D721Med (cell line): ENCODE data around the gene IRGQ.

Experiments used
- DNase-seq: peaks from one replicate; pipeline ENCODE4 v3.0.0; 2011; ENCODE audit warnings: low spot score; ENCODE audit not compliant: insufficient read length
- FAIRE-seq: peaks from 2 replicates; lab custom pipeline; 2011; peaks lifted over from hg19 to GRCh38; lab: Jason Lieb, UNC
- CTCF ChIP-seq: IDR thresholded peaks from 2 replicates; pipeline ENCODE4 v1.5.1; 2012; ENCODE audit warnings: mild to moderate bottlenecking, control low read depth; ENCODE audit not compliant: insufficient read depth; ENCODE audit errors: missing control alignments

The IRGQ gene

GRCh38 chr19:43634068-43634467, 38.1 kb upstream of the IRGQ start:
- TF ChIP-seq CTCF = no peak
- no peak for DNase-seq

DNA sequence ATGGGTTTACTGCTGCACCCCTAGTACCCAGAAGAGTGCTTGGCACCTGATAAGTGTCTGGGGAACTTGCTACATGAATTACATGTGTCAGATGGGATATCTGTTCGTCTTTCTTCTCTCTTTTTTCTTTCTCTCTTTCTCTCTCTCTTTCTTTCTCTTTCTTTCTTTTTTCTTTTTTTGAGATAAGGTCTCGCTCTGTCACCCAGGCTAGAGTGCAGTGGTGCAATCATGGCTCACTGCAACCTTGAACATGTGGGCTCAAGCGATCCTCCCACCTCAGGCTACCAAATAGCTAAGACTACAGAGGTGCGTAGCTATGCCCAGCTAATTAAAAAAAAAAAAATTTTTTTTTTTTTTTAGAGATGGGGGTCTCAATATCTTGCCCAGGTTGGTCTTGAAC, 37.6 kb upstream of the IRGQ start:
- FAIRE-seq (no peak), DNase-seq (no peak)
- TF ChIP-seq CTCF = no peak

More at GRCh38 chr19:43634068-43634467, 38.1 kb upstream of the IRGQ start:
- FAIRE-seq = no peak

DNA sequence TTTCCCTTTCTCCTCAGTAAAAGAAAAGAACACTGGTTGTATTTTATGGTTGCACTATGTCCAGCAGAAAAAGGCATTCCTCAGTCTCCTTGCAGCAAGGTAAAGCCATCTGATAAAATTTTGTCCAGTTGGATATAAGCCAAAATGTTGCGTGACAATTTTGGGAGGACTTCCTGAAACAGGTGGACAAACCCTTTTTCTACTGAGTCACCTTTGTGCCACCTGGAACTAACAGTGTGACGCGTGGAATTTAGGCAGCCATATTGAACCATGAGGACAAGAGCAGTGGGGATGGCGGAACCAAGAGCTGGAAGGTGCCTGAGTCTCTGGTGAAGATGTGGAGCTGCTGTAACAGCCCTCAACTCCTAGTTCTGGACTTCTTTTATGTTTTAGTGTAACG, 35.6 kb upstream of the IRGQ start:
- no peak for DNase-seq
- no peak for FAIRE-seq
- TF ChIP-seq CTCF = no peak

- FAIRE-seq = no peak
- no peak for DNase-seq
- TF ChIP-seq CTCF = no peak
Observed at GRCh38 chr19:43628646-43629326, 32.9 kb upstream of the IRGQ start.

- no peak for TF ChIP-seq CTCF
- no peak for DNase-seq
- no peak for FAIRE-seq
Observed at GRCh38 chr19:43626838-43627237, 30.9 kb upstream of the IRGQ start.

GRCh38 chr19:43625918-43626579, 30.1 kb upstream of the IRGQ start:
- FAIRE-seq (no peak), DNase-seq (no peak)
- TF ChIP-seq CTCF = no peak

- TF ChIP-seq CTCF = no peak
- DNase-seq (no peak), FAIRE-seq (no peak)
Observed at GRCh38 chr19:43624933-43625332, 29.0 kb upstream of the IRGQ start.
